Cardiac muscle cell (in vitro differentiated cells and primary cell): ENCODE results near the gene PGBD2. TPM values are rescaled to one million over a fixed set of nuclear protein-coding genes. Genes with fewer than 3 reads are reported as not detected.
"Not testable (repeated sequence)": the region's sequence is repeated elsewhere in the genome, so short reads cannot be mapped to it uniquely, and the experiment has no call there.

Experiments used
- DNase-seq, 2 donors: peaks; one replicate each; pipeline versions ENCODE4 v3.0.0 to v3.0.0-alpha.2; 2010 to 2017; ENCODE audit warnings: low read depth in 1 of 2, low spot score in 1 of 2
- H3K27ac ChIP-seq: fragments of 200-600 bp; sonication (generic); 2 replicates; pipeline ENCODE4 v1.5.1; 2016
- H3K27me3 ChIP-seq: fragments of 200-600 bp; sonication (generic); 2 replicates; pipeline ENCODE4 v1.6.0; 2016; ENCODE audit warnings: control low read depth
- H3K36me3 ChIP-seq: fragments of 200-600 bp; sonication (generic); 2 replicates; pipeline ENCODE4 v1.5.1; 2016; ENCODE audit warnings: control low read depth
- H3K4me1 ChIP-seq: fragments of 200-600 bp; sonication (generic); 2 replicates; pipeline ENCODE4 v1.8.1; 2017; ENCODE audit warnings: low read depth, mild to moderate bottlenecking, mixed run types
- H3K4me3 ChIP-seq: fragments of 200-600 bp; sonication (generic); 2 replicates; pipeline ENCODE4 v1.5.1; 2016; ENCODE audit warnings: mild to moderate bottlenecking
- H3K9me3 ChIP-seq: fragments of 200-600 bp; sonication (generic); 2 replicates; pipeline ENCODE4 v1.5.1; 2017; ENCODE audit warnings: low read depth, mild to moderate bottlenecking, control low read depth
- CTCF ChIP-seq: IDR thresholded peaks from 2 replicates; pipeline ENCODE4 v1.5.1; 2012; ENCODE audit warnings: low read depth, mild to moderate bottlenecking, low read length
- polyA plus RNA-seq: library from polyadenylated mRNA; unstranded; fragments of >200 nt; fragmentation: Nextera tagmentation; extraction: Ambion mirVana; gene quantifications from 2 replicates; pipeline ENCODE4 v1.2.1, GENCODE V29; 2016
- total RNA-seq: library from RNA; depleted of rRNA; stranded (reverse); fragments of >200 nt; gene quantifications from 2 replicates; pipeline ENCODE4 v1.2.3, GENCODE V29; 2016

PGBD2 gene
- total and polyA plus RNA-seq, 2 experiments from 2014 or later = 4.0 to 5.8 TPM

- TF ChIP-seq CTCF = no peak
- Histone ChIP-seq H3K9me3 (no peaks in the 10 kb centered on the region), H3K27me3 (no peaks in the 10 kb centered on the region), H3K36me3 (no peaks in the 10 kb centered on the region), H3K27ac (no peak overlapping the region), H3K4me1 (no peaks in the 10 kb centered on the region), H3K4me3 (no peak overlapping the region)
- DNase-seq = peak in 1 of 2 donors; percentile 35
Observed at GRCh38 chr1:248926401-248927182, 20.6 kb downstream of the PGBD2 start.

- not testable (repeated sequence) for DNase-seq, H3K27me3 ChIP-seq, H3K4me1 ChIP-seq, H3K4me3 ChIP-seq, H3K27ac ChIP-seq, H3K36me3 ChIP-seq, H3K9me3 ChIP-seq
Observed at GRCh38 chr1:248927283-248927682, 21.2 kb downstream of the PGBD2 start.

GRCh38 chr1:248928122-248928521, 22.1 kb downstream of the PGBD2 start:
- not testable (repeated sequence) for H3K36me3 ChIP-seq, H3K4me1 ChIP-seq, H3K27ac ChIP-seq

GRCh38 chr1:248930037-248930436, 24.0 kb downstream of the PGBD2 start:
- not testable (repeated sequence) for H3K4me3 ChIP-seq, H3K27me3 ChIP-seq, DNase-seq, H3K36me3 ChIP-seq, H3K9me3 ChIP-seq, H3K27ac ChIP-seq, H3K4me1 ChIP-seq

More at GRCh38 chr1:248928122-248928521, 22.1 kb downstream of the PGBD2 start:
- H3K27me3 ChIP-seq, H3K4me3 ChIP-seq, H3K9me3 ChIP-seq: not testable (repeated sequence)
- DNase-seq = peak in 1 of 2 donors; percentile 13

- not testable (repeated sequence) for H3K27me3 ChIP-seq, H3K4me1 ChIP-seq, H3K4me3 ChIP-seq, H3K36me3 ChIP-seq, DNase-seq, H3K27ac ChIP-seq, H3K9me3 ChIP-seq
Observed at GRCh38 chr1:248938173-248938809, 32.3 kb downstream of the PGBD2 start.

- H3K27me3 ChIP-seq, H3K4me3 ChIP-seq: not testable (repeated sequence)
Observed at GRCh38 chr1:248944134-248944999, 38.3 kb downstream of the PGBD2 start.

GRCh38 chr1:248945000-248945423, 39.0 kb downstream of the PGBD2 start:
- not testable (repeated sequence) for H3K4me3 ChIP-seq, H3K27me3 ChIP-seq, H3K36me3 ChIP-seq, H3K27ac ChIP-seq, H3K9me3 ChIP-seq, H3K4me1 ChIP-seq, DNase-seq

More at GRCh38 chr1:248944134-248944999, 38.3 kb downstream of the PGBD2 start:
- not testable (repeated sequence) for DNase-seq, H3K36me3 ChIP-seq, H3K9me3 ChIP-seq, H3K27ac ChIP-seq, H3K4me1 ChIP-seq

GRCh38 chr1:248945453-248945852, 39.4 kb downstream of the PGBD2 start:
- H3K4me3 ChIP-seq, H3K27ac ChIP-seq, DNase-seq, H3K9me3 ChIP-seq, H3K4me1 ChIP-seq, H3K36me3 ChIP-seq, H3K27me3 ChIP-seq: not testable (repeated sequence)

GRCh38 chr1:248945856-248946416, 39.9 kb downstream of the PGBD2 start:
- H3K27me3 ChIP-seq, H3K4me1 ChIP-seq, H3K4me3 ChIP-seq, DNase-seq, H3K36me3 ChIP-seq, H3K27ac ChIP-seq, H3K9me3 ChIP-seq: not testable (repeated sequence)

Other genes starting within 250 kb of the PGBD2 start
- gene OR14I1, start 203.5 kb upstream of the PGBD2 start, total RNA-seq = not detected in 2 replicates
- gene OR14I1, start 203.5 kb upstream of the PGBD2 start, polyA plus RNA-seq = not detected in 2 replicates
- not detected in 2 replicates for gene LYPD8, start 150.5 kb upstream of the PGBD2 start, total RNA-seq
- gene LYPD8, start 150.5 kb upstream of the PGBD2 start, polyA plus RNA-seq = not detected in 2 replicates
- gene SH3BP5L, start 80.3 kb upstream of the PGBD2 start, total RNA-seq = 34.8 and 39.7 TPM in 2 replicates
- gene SH3BP5L, start 80.3 kb upstream of the PGBD2 start, polyA plus RNA-seq = 11.0 and 14.1 TPM in 2 replicates
- gene ZNF672, start 68.0 kb upstream of the PGBD2 start, total RNA-seq = 66.3 and 72.5 TPM in 2 replicates
- gene ZNF672, start 68.0 kb upstream of the PGBD2 start, polyA plus RNA-seq = 56.1 and 59.2 TPM in 2 replicates
- 101 and 128 TPM in 2 replicates for gene ZNF692, start 47.1 kb upstream of the PGBD2 start, total RNA-seq
- gene ZNF692, start 47.1 kb upstream of the PGBD2 start, polyA plus RNA-seq = 98.9 and 109 TPM in 2 replicates